ENCODE measurements around the gene GARIN5B. TPM values are rescaled to one million over a fixed set of nuclear protein-coding genes. Genes with fewer than 3 reads are reported as not detected.
A peak's percentile ranks its signal among the peaks of the same experiment; 100 is the strongest.

The GARIN5B gene
- total RNA-seq, 4 donors from 2014 or later: not detected

- 60% methylated on average over 2 of the region's 10 CpGs; no CpG with 5 or more reads in 1 of the 2 donors for WGBS, 2 donors
- TF ChIP-seq CTCF (IDR thresholded peaks at IDR 0.05) (no peak), POLR2A (IDR thresholded peaks at IDR 0.05) (no peak)
Observed at GRCh38 chr19:55347442-55348009, 15.5 kb downstream of the GARIN5B start.

GRCh38 chr19:55346725-55347441, 16.2 kb downstream of the GARIN5B start:
- H3K36me3 ChIP-seq: peaks cover 3 to 43% (median 14%) of the 10 kb centered on the region in 3 donors
- no peak overlapping the region for H3K27ac ChIP-seq
- no peak for DNase-seq
- no peaks in the 10 kb centered on the region for H3K9me3 ChIP-seq
- peaks cover 0 to 20% (median 6%) of the 10 kb centered on the region in 4 donors for H3K27me3 ChIP-seq
- H3K4me1 ChIP-seq: peaks cover 0 to 29% (median 3%) of the 10 kb centered on the region in 3 donors
- intact Hi-C loops (cut with DNase I): no loop called here
- WGBS, 2 donors: 56 to 82% methylated on average over 2 to 4 of the region's 41 CpGs
- TF ChIP-seq POLR2A (IDR thresholded peaks at IDR 0.05): no peak
- no peak for TF ChIP-seq CTCF (IDR thresholded peaks at IDR 0.05)
- no peak overlapping the region for H3K4me3 ChIP-seq

More at GRCh38 chr19:55347442-55348009, 15.5 kb downstream of the GARIN5B start:
- no peak overlapping the region for H3K27ac ChIP-seq
- peaks cover under 1 to 36% (median 8%) of the 10 kb centered on the region in 3 donors for H3K36me3 ChIP-seq
- DNase-seq: no peak
- no peaks in the 10 kb centered on the region for H3K9me3 ChIP-seq
- H3K4me3 ChIP-seq: no peak overlapping the region
- H3K4me1 ChIP-seq: peaks cover 0 to 29% (median 3%) of the 10 kb centered on the region in 3 donors
- intact Hi-C loops (cut with DNase I): no loop called here
- H3K27me3 ChIP-seq: peaks cover 2 to 26% (median 12%) of the 10 kb centered on the region in 4 donors

- 77 to 81% methylated on average over 19 to 38 of the region's 43 CpGs for WGBS, 2 donors
- intact Hi-C loops (cut with DNase I): no loop called here
- no peaks in the 10 kb centered on the region for H3K9me3 ChIP-seq
- H3K27ac ChIP-seq: peak overlapping the region in 1 of 4 donors; percentile 9
- peaks cover 7 to 37% (median 10%) of the 10 kb centered on the region in 3 donors for H3K4me1 ChIP-seq
- DNase-seq: no peak
- H3K36me3 ChIP-seq: peaks cover 3 to 45% (median 14%) of the 10 kb centered on the region in 3 donors
- TF ChIP-seq CTCF (IDR thresholded peaks at IDR 0.05): no peak
- no peak for TF ChIP-seq POLR2A (IDR thresholded peaks at IDR 0.05)
- H3K27me3 ChIP-seq: peaks cover 0 to 11% (median 0%) of the 10 kb centered on the region in 4 donors
- H3K4me3 ChIP-seq: no peak overlapping the region
Observed at GRCh38 chr19:55345818-55346724, 17.0 kb downstream of the GARIN5B start.

GRCh38 chr19:55345101-55345817, 17.8 kb downstream of the GARIN5B start:
- Histone ChIP-seq H3K36me3 (peaks cover 3 to 45% (median 14%) of the 10 kb centered on the region in 3 donors), H3K4me3 (no peak overlapping the region), H3K9me3 (no peaks in the 10 kb centered on the region), H3K27me3 (peaks cover 0 to 3% (median 0%) of the 10 kb centered on the region in 4 donors), H3K4me1 (peaks cover 15 to 45% (median 18%) of the 10 kb centered on the region in 3 donors), H3K27ac (no peak overlapping the region)
- intact Hi-C loops (cut with DNase I): no loop called here
- TF ChIP-seq POLR2A (IDR thresholded peaks at IDR 0.05) (no peak), CTCF (IDR thresholded peaks at IDR 0.05) (no peak)
- DNase-seq: no peak
- WGBS, 2 donors: 86% methylated on average over 17 to 22 of the region's 22 CpGs

Measured in esophagus squamous epithelium (tissue), 5 donors.